ENCODE data around the gene NCBP1.

The NCBP1 gene

GRCh38 chr9:97682242-97682641 lies 48.6 kb downstream of the NCBP1 start:
- TF ChIP-seq GABPA (IDR thresholded peaks at IDR 0.05; ENCODE audit: low read depth): no peak
- TF ChIP-seq, protein P1, sequence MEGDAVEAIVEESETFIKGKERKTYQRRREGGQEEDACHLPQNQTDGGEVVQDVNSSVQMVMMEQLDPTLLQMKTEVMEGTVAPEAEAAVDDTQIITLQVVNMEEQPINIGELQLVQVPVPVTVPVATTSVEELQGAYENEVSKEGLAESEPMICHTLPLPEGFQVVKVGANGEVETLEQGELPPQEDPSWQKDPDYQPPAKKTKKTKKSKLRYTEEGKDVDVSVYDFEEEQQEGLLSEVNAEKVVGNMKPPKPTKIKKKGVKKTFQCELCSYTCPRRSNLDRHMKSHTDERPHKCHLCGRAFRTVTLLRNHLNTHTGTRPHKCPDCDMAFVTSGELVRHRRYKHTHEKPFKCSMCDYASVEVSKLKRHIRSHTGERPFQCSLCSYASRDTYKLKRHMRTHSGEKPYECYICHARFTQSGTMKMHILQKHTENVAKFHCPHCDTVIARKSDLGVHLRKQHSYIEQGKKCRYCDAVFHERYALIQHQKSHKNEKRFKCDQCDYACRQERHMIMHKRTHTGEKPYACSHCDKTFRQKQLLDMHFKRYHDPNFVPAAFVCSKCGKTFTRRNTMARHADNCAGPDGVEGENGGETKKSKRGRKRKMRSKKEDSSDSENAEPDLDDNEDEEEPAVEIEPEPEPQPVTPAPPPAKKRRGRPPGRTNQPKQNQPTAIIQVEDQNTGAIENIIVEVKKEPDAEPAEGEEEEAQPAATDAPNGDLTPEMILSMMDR (IDR thresholded peaks at IDR 0.05; ENCODE audit: insufficient read depth, low read length): no peak
- no peak for TF ChIP-seq SPI1 (IDR thresholded peaks at IDR 0.05; ENCODE audit: borderline replicate concordance, low read depth)
- no peak for TF ChIP-seq REST (IDR thresholded peaks at IDR 0.05; ENCODE audit: insufficient replicate concordance, low read depth)
- TF ChIP-seq POLR2AphosphoS5 (IDR thresholded peaks at IDR 0.05; ENCODE audit: low read depth): no peak
- Histone ChIP-seq H3K27me3 (ENCODE audit: insufficient read depth, poor library complexity, severe bottlenecking) (no peaks in the 10 kb centered on the region), H3K4me3 (replicated peaks; ENCODE audit: insufficient read depth, low read length) (no peak overlapping the region), H3K27ac (replicated peaks) (no peak overlapping the region)
- no peak for DNase-seq (ENCODE audit: low read depth in 1 of 2, low spot score in 1 of 2)

DNA sequence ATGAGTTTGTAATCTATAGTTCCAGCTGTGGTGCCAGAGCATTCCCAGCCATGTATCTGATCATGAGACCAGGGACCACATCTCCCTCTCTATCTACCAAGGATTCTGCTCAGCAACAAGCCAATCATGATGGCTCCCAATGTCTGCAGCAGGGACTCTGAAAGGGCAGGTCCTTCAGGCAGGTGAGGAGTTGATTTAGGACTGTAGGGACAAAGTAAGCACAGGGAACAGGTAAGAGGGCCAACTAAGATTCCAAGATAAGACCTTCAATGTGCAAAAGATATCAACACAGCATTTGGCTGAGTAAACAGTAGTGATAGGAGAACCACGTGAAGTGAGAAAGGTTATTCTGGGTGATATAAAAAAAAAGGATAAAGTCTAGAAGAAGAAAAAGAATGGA lies 55.0 kb downstream of the NCBP1 start:
- no peaks in the 10 kb centered on the region for H3K27me3 ChIP-seq (ENCODE audit: insufficient read depth, poor library complexity, severe bottlenecking)
- DNase-seq (ENCODE audit: low read depth in 1 of 2, low spot score in 1 of 2): no peak
- TF ChIP-seq REST (IDR thresholded peaks at IDR 0.05; ENCODE audit: insufficient replicate concordance, low read depth) (no peak), POLR2AphosphoS5 (IDR thresholded peaks at IDR 0.05; ENCODE audit: low read depth) (no peak), GABPA (IDR thresholded peaks at IDR 0.05; ENCODE audit: low read depth) (no peak), SPI1 (IDR thresholded peaks at IDR 0.05; ENCODE audit: borderline replicate concordance, low read depth) (no peak)
- TF ChIP-seq, protein P1 (IDR thresholded peaks at IDR 0.05; ENCODE audit: insufficient read depth, low read length): no peak
- H3K27ac ChIP-seq (replicated peaks): no peak overlapping the region
- H3K4me3 ChIP-seq (replicated peaks; ENCODE audit: insufficient read depth, low read length): no peak overlapping the region

GRCh38 chr9:97689401-97690180 lies 56.0 kb downstream of the NCBP1 start:
- no peaks in the 10 kb centered on the region for H3K27me3 ChIP-seq (ENCODE audit: insufficient read depth, poor library complexity, severe bottlenecking)
- TF ChIP-seq GABPA (IDR thresholded peaks at IDR 0.05; ENCODE audit: low read depth) (no peak), POLR2AphosphoS5 (IDR thresholded peaks at IDR 0.05; ENCODE audit: low read depth) (no peak), SPI1 (IDR thresholded peaks at IDR 0.05; ENCODE audit: borderline replicate concordance, low read depth) (no peak), REST (IDR thresholded peaks at IDR 0.05; ENCODE audit: insufficient replicate concordance, low read depth) (no peak)
- TF ChIP-seq, protein P1 (IDR thresholded peaks at IDR 0.05; ENCODE audit: insufficient read depth, low read length): no peak
- no peak overlapping the region for H3K4me3 ChIP-seq (replicated peaks; ENCODE audit: insufficient read depth, low read length)
- no peak overlapping the region for H3K27ac ChIP-seq (replicated peaks)
- DNase-seq (ENCODE audit: low read depth in 1 of 2, low spot score in 1 of 2): no peak
